Measurements from ENCODE around the gene HRH4.

Gene HRH4

DNA sequence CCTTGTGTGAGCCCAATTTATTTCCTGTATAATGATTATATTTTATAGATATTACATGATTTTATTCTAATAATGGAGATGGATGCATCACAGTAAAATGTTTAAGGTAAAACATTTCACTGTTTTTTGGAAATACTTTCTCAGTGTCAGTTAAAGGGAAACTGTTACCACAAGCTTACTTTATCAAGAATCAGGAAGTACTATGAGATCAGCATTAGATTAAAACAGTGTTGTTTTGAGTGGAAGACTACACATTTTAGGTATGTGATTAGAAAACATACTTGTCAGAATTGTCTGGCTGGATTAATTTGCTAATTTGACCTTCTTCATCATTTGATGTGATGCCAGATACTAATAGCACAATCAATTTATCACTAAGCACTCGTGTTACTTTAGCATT, at the start of gene HRH4:
HRH4 (plus strand) TSS at position 250 of the 400 bp plus-strand sequence; CDS start at position 342, 92 bp downstream.
- DNase-seq (ENCODE audit: low read depth, low spot score): no peak

GRCh38 chr18:24413148-24413547, 47.3 kb upstream of the HRH4 start:
- DNase-seq (ENCODE audit: low read depth, low spot score): no peak

GRCh38 chr18:24414349-24415003, 46.0 kb upstream of the HRH4 start:
- no peak for DNase-seq (ENCODE audit: low read depth, low spot score)

- no peak for DNase-seq (ENCODE audit: low read depth, low spot score)
Measured at GRCh38 chr18:24417480-24417879, 43.0 kb upstream of the HRH4 start.

DNA sequence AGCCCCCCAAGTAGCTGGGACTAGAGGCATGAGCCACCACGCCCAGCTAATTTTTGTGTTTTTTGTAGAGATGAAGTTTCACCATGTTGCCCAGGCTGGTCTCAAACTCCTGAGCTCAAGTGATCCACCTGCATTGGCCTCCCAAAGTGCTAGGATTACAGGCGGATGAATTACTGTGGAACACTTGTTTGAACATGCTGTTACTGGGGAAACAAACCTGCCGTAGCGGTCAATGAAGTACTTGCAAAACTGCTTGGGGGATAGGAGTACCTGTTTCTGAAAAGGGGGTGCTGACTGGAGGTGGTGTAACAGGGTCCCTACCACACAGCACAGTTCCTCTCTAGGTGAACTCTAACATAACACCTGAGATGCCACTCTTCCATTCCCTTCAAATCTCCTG, 39.9 kb upstream of the HRH4 start:
- no peak for DNase-seq (ENCODE audit: low read depth, low spot score)

DNA sequence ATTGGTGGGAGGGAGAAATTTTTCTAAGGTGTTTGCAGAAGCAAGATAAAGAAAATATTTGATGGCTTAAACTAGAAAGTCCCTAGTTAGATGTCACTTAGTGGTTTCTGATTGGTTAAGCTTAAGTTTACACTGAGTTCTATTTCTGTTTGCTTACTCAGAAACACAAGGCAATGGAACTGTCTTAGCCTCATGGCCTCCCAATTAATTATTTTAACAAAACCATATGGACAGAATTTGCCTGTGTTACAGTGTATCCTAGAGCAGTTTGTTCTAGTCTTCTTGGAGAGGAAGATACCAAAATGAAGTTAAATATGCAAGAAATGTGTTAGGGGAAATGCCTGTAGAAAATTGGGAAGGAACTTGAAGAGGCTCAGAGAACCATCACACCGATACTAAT, 38.6 kb upstream of the HRH4 start:
- no peak for DNase-seq (ENCODE audit: low read depth, low spot score)

- no peak for DNase-seq (ENCODE audit: low read depth, low spot score)
Measured at GRCh38 chr18:24426073-24426397, 34.4 kb upstream of the HRH4 start.

GRCh38 chr18:24426398-24427294, 33.8 kb upstream of the HRH4 start, which contains the start of gene IMPACT:
IMPACT (plus strand) TSS chr18:24426670; CDS start chr18:24426757, 87 bp downstream.
- DNase-seq (ENCODE audit: low read depth, low spot score): peak; percentile 24

- no peak for DNase-seq (ENCODE audit: low read depth, low spot score)
Measured at GRCh38 chr18:24427484-24427883, 33.0 kb upstream of the HRH4 start.

DNA sequence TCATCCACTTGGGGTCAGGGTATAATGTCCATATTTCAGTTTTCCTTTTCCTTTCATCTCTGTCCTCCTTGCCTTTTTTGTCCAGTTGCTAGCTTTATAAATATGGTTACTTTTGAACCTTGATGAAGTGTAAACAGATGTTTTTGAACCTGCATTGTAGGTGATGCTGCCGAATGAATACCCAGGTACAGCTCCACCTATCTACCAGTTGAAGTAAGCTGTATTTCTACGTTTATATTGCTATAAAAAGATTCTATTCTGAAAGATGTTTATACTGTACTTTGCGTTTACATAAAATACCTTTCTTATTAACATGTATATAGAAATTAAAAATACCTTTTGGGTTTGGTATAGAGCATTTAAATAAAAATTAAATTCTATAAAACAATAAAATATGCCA, 31.7 kb upstream of the HRH4 start:
- no peak for DNase-seq (ENCODE audit: low read depth, low spot score)

DNA sequence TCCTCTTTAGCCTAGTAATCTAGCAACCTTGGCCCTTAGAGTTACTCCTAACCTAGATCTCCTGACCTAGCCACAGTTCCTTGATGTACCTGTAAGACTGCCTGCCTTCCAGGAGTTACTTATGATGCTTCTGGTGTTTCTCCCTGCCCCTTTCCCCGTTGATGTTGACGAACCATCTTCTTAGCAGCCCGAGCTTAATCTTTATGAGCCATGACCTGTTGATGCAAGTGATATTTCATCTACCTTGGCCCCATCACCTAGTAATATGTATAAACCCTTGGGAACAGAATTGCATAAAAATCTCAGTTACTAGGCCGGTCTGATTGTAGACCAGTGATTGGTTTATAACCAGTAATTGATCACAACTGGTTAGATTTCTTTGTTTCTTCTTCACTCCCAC, 31.2 kb upstream of the HRH4 start:
- DNase-seq (ENCODE audit: low read depth, low spot score): no peak

GRCh38 chr18:24432618-24433017, 27.8 kb upstream of the HRH4 start:
- DNase-seq (ENCODE audit: low read depth, low spot score): no peak

GRCh38 chr18:24436939-24437338, 23.5 kb upstream of the HRH4 start:
- no peak for DNase-seq (ENCODE audit: low read depth, low spot score)

- DNase-seq (ENCODE audit: low read depth, low spot score): no peak
Measured at GRCh38 chr18:24443870-24444269, 16.6 kb upstream of the HRH4 start.

DNA sequence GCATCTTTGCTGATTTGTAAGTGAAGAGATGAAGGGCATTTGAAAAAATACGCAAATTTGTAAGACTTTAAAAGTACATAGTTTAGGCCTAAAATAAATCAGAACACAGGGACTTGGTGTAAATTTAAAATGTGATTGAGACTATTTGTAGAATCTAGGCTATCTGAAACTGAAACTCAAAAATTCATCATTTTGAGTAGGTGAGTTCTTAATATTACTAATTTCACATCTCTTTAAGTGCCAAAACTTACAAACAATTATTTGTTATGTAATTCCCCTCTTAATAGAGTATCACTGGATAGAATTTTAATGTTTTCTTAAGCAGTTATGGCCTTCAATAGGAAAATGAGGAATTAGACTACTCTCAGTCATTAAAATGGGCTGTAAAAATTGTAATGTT, 14.0 kb upstream of the HRH4 start:
- no peak for DNase-seq (ENCODE audit: low read depth, low spot score)

- no peak for DNase-seq (ENCODE audit: low read depth, low spot score)
Measured at GRCh38 chr18:24446953-24447538, 13.4 kb upstream of the HRH4 start.

GRCh38 chr18:24447961-24448360, 12.5 kb upstream of the HRH4 start:
- no peak for DNase-seq (ENCODE audit: low read depth, low spot score)

- no peak for DNase-seq (ENCODE audit: low read depth, low spot score)
Measured at GRCh38 chr18:24456549-24456948, 3.9 kb upstream of the HRH4 start.

- DNase-seq (ENCODE audit: low read depth, low spot score): no peak
Measured at GRCh38 chr18:24459772-24460171, 665 bp upstream of the HRH4 start.

GRCh38 chr18:24461996-24462395, 1.6 kb downstream of the HRH4 start:
- DNase-seq (ENCODE audit: low read depth, low spot score): no peak

- no peak for DNase-seq (ENCODE audit: low read depth, low spot score)
Measured at GRCh38 chr18:24462838-24463775, 2.7 kb downstream of the HRH4 start.

GRCh38 chr18:24465486-24465885, 5.0 kb downstream of the HRH4 start:
- DNase-seq (ENCODE audit: low read depth, low spot score): no peak
